NCI-H2196 (cell line): ENCODE results near the gene EEFSEC.

Source experiments
- DNase-seq: peaks from one replicate; lab custom pipeline; 2025; ENCODE audit not compliant: unreplicated experiment; lab: John Stamatoyannopoulos, UW

EEFSEC gene

GRCh38 chr3:128313071-128313725 is 159.9 kb downstream of the EEFSEC start:
- no peak for DNase-seq

GRCh38 chr3:128313935-128314334 is 160.7 kb downstream of the EEFSEC start:
- DNase-seq: no peak

- no peak for DNase-seq
These were observed 162.0 kb downstream of the EEFSEC start for GRCh38 chr3:128315313-128315712.

- DNase-seq: no peak
These were observed 163.2 kb downstream of the EEFSEC start for GRCh38 chr3:128316481-128316891.

GRCh38 chr3:128317101-128317697 is 163.9 kb downstream of the EEFSEC start:
- no peak for DNase-seq

- DNase-seq: no peak
These were observed 164.5 kb downstream of the EEFSEC start for GRCh38 chr3:128317698-128318231.

GRCh38 chr3:128318275-128318941 is 165.1 kb downstream of the EEFSEC start:
- no peak for DNase-seq

- DNase-seq: no peak
These were observed 165.8 kb downstream of the EEFSEC start for GRCh38 chr3:128319107-128319506.

GRCh38 chr3:128319741-128320141 is 166.5 kb downstream of the EEFSEC start:
- peak; percentile 58 for DNase-seq

GRCh38 chr3:128320551-128321340 is 167.5 kb downstream of the EEFSEC start:
- DNase-seq: no peak

- DNase-seq: no peak
These were observed 168.1 kb downstream of the EEFSEC start for GRCh38 chr3:128321418-128321817.

- peak; percentile 62 for DNase-seq
These were observed 169.0 kb downstream of the EEFSEC start for GRCh38 chr3:128322030-128323022.

GRCh38 chr3:128323206-128324081 is 170.2 kb downstream of the EEFSEC start:
- peak; percentile 83 for DNase-seq

- no peak for DNase-seq
These were observed 171.8 kb downstream of the EEFSEC start for GRCh38 chr3:128324911-128325592.

- DNase-seq: no peak
These were observed 173.0 kb downstream of the EEFSEC start for GRCh38 chr3:128326051-128326823.

GRCh38 chr3:128327606-128328031 is 174.3 kb downstream of the EEFSEC start:
- DNase-seq: no peak

- no peak for DNase-seq
These were observed 175.5 kb downstream of the EEFSEC start for GRCh38 chr3:128328546-128329458.
